GM19035 (cell line): ENCODE measurements around the gene CADPS2.

Source experiments
- ATAC-seq: cut with Tn5 transposase; IDR thresholded peaks from one replicate; pipeline ENCODE4 v1.9.1; 2021; ENCODE audit not compliant: unreplicated experiment

The CADPS2 gene

DNA sequence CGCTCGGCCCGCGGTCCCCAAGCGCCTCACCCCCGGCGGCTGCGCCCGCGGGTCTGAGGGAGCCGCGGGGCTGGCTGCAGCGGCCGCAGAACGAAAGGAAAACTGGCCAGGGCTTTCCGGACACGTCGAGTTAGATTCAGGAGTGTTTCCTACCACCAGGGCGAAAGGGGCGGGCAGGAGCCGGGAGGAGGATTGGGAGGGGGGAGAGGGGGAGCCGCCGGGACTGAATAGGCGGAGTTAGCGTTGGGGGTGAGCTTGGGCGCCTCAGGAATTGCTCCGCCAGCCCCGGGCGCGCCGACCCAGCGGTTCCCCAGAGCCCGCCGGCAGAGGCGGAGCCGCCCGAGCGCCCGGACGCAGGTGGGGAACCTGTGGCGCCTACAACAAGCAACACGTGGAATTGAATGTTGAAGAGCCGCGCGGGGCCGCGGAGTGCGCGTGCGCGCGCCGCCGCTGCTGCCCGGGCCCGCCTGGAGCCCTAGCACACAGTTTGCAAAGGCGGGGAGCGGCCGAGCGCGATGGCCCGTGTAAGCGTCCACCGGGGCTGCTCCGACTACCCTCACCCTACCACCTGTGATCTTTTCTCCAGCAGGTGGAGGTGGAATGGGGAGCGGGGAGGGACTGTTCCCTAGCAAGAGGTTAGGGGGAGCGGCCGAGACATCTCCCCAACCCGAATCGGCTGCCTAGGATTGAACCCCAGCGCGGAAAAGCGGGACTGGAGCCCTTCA is at the start of gene CADPS2:
Gene CADPS2 (minus strand): TSS at position 104 of the 725 bp plus-strand sequence. CDS start 123 bp downstream, outside the sequence.
- ATAC-seq, result peak; percentile 74

DNA sequence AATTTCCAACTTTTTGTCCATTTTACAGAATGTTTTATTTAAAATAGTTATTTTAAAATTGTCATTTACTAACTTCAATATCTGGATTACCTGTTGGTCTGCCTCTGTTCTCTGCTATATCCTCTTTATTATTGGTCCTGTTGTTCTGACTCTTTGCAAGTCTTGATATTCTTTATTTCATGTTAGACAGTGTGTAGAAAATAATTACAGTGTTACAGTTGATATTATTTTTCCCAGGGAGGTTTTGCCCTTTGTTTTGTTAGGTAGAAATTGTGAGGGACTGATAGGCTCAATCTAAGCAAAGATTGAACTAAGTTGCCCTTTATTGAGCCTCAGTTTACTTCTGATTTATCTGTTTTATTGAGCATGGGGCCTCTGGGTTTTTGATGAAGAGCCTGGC is 49.4 kb upstream of the CADPS2 start:
- ATAC-seq, result no peak

DNA sequence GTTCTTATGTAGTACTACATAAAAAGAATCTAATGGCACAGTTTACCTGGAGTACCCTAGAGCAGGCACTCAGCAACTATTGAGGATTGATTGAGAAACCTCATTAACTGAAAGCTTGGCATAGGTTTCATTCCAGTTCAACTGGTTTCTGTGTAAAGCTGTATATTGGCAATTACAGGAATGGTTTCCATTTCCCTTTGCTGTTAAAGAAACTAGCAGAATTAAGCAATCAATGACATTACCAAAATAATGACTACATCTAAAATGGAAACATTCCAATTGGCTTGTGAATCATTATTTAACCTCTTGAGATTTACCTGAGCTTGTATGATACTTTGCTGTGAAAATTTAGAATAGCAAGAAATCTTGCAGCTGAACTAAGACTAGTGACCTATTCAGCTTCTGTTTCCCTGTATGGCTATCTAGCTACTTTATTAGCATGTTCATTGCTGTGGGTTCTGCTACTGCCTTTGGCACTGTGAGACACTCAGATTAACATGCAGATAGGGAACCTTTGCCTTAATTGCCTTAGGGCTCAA is 33.5 kb upstream of the CADPS2 start:
- ATAC-seq, result no peak

DNA sequence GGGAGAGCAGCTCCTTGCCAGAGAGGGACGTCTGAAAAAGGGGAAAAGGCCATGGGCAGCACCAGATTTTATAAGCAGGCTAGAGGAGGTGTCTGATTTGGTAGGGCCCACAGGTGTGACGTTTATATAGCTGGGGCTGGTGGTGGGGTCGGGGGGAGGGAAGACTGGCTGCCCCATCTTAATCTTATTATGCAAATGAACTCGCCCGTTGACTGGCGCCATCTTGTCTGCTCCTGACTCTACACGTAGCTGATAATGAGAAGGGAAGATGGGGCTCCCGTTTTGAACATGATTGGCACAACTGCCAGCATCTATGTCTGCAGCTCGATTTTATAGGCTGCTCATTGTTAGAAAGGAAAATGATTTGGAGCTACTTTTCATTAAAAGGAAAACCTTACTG is 28.6 kb upstream of the CADPS2 start:
- no peak for ATAC-seq

DNA sequence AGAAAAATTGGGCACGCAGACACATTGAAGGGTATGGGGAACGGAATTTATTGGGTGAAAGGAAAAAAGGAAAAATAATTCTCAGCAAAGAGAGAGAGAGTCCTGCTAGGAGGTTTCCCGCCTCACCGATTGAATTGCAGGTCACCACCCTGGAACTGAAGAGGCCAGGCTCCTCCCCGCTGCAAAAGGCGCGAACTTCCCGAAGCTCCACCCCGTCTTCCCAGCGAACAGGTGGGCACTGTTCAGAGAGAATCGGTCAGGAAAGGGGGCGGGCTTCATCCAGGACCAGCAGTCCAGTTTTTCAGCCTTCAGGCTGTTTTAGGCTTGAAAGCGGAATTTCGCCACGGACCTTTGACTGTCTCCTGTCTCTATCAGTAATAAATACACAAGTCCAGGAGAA is 27.3 kb upstream of the CADPS2 start:
- ATAC-seq, result no peak

DNA sequence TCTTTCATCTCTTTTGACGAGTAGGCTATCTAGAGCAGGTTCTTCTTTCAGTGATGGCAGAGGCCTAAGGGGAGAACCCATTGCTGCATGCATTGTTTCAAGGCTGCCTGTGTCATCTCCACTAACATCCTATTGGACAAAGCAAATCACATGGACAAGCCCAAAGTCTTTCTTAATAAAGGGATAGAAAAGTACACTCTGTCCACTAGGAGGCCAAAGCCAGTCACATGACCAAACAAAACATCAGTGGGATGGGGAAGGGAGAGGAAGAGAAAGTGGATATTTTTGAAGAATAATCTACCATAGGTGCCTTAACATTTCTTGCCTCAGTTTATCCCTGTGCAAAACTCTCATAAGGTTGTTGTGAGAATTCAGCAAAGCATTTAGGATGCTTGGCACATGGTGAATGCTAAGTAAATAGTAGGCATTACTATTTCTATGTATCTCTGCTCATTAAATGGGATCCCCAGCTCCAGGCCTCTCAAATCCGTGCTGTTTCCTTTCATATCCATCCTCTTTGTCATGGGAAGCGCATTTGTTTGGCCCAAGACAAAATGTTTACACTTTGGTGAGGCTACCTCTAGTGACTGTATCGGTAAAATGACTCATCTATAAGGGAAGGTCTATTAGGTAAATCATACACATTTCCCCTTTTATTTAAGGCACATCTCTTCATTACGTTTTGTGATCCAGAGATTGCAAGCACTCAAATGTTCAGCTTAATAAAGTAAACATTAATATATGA is 16.7 kb upstream of the CADPS2 start:
- ATAC-seq, result no peak

DNA sequence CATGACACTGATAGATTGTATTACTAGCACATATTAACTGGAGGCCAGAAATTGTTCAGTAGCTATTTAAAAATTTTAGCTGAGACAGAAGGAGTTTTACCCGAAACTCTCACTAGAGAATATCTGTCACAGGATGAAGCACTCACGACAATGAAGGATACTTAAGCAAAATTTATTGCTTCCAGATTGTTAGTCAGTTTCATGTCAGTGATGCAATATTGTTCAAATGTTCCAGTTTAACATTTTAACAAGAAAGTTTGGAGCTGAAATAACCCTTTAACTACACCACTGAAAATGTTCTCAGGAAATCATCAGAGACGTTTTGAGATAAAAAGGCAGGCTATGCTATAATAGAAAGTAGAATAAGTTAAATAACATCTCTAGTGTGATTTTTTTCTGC is 15.0 kb upstream of the CADPS2 start:
- ATAC-seq, result no peak

DNA sequence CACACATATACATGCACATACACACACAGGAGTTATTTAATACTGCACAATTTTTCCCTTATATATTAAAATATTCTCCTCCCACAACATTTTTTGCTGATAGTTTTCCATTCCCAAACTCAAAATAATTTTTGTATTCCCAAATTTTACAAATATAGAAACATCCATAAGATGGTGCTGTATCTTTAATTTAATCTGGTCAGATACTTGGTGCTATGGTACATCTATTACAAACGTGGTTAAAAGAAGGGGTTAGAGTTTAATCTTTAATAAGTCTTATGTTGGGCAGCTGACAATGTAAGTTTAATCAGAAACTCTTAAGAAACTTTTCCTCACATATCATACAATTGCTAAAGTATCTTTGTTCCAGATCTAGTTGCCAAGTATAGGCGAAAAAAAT is 10.2 kb upstream of the CADPS2 start:
- no peak for ATAC-seq

DNA sequence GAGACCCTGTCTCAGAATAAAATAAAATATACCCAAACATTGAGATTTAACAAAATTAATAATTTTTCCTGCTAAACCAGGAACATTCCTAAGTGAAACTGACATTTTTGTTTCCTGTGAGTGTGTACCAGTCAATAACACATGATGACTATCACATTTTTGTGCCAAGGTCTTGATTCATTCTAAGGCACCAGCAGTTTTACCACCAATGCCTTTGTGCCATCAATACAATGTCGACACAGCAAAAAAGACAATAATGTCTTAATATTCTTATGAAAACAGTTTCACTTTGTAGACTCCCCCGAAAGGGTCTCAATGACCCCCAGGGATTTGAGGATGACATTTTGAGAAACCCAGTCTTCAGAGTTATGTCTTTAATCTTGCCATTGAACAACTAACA is 7.2 kb upstream of the CADPS2 start:
- no peak for ATAC-seq

DNA sequence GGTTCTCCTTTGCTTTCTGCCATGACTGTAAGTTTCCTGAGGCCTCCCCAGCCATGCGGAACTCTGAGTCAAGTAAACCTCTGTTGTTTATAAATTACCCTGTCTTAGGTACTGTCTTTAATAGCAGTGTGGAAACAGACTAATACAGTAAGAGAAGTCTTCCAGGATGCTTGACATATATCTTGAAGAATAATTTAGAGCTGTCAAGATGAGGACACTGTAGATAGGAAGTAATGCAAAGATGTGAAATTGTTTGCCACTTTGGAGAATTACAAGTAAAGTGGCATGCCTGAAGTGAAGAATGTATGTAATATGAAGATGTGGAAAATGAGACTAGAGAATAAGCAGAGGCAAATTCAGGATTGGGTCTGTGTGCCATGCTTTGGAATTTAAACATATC is 2.9 kb upstream of the CADPS2 start:
- no peak for ATAC-seq

DNA sequence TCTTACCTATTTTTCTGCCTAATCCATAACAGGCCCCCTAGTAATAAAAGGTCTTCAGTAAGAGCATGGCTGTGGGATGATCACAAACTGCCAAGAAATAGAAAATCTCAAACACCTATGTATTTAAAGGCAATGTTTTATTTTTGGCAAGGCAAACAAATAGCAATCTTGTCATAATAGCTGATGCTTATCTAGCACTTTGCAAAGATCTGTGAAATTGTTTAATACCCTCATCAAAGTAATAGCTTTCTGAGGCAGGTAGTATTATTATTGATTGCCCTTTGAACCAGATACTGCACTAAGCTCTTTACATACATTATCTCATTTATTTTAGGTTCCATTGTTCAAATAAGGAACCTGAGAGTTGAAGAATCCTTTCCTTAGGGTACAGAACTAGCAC is 1.6 kb upstream of the CADPS2 start:
- no peak for ATAC-seq

DNA sequence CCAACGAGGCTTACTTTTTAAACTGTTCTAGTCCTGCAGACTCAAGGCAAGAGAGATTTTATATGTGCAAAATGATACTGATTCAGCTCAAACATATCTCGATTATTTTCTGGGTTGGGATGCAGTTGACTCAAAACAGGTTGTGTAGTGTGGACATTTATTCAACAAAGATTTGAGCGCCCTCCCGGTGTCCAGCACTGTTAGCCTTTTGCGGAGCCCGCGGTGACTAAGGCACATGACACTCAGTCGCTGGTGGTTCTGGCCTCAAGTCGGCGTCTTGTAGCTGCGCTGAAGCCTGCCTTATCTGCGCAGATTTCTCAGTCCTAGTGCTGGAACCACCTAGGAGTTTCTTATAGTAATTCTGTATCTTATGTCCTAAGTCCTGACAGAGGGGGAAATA is 938 bp upstream of the CADPS2 start:
- ATAC-seq, result peak; percentile 33

DNA sequence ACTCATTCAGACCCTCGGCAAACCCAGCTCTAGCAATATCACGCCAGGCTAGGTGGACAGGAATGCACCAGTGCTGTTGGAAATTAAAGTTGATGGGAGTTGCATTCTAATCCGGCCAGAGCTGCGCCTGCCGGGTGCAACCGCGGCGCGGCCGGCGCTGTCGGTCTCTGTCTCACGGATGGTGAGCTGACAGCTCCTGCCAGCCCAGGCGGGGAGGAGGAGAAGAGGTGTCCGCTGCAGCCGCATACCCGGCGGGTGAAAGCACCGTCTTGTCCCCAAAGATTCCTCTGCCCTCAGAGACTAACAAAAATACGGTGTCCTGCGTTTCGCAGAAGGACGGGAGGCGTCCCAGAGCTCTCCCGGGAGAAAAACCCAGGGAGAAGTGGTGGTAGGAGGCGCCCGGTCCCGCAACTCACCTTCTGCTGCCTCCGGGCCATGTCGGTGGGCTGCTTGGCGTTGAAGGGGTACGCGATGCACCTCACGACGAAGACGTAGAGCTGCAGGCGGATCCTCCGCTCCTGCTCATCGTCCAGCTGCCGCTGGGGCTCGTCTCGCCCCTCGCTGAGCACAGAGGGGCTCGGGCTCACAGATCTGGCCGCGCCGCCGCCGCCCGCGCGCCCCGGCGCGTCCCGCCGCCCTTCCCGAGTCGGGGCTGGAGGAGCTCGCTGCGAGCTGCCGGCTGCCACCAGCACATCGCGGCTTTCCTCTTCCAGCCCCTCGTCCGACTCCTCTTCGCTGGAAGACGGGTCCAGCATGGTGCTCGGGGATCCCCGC is 490 bp downstream of the CADPS2 start:
- ATAC-seq, result peak; percentile 43

DNA sequence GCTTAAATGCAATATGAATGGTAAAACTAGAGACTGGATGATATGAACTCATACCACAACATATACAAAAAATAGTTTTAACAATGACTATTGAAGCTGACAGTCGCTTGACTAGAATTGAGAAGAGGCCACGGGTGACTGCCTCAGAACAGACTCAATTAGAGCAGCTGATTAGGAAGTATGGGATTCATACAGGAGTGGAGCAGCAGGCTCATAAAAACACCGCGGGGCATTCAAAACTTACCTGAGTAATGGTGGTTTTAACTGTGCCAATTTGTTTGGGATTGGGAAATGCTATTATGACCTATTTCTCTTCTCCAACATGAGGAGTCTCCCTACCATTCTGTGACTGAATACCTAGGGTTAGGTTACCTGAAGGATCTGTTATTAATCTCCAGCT is 2.1 kb downstream of the CADPS2 start:
- ATAC-seq, result no peak

DNA sequence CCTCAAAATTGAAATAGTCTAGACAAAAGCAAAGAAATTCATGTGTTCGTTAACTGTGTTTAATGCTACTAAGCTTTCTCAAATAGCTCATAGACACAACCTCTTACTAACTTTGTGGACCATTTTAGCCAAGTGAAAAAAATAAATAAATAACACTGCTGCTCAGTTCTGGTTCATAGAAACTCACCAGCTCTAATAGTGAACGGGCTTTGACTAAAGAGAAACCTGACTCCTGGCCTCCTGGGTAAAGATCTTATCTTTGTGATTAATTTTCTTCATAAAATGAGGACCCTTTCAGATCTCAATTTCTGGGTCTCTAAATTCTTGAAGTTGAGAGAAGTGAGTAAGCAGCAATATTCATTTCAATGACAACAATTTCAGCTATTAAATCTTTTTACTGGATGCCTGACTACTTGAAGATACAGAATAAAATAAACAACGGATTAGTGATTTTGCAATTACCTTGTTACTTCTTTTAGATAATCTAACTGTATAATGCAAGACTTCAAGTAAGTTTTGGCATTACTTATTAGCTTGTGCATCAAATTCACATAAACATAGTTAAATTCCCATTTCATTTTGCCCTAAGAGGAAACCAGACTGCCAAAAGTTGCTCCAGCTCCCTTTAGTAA is 3.1 kb downstream of the CADPS2 start:
- no peak for ATAC-seq

DNA sequence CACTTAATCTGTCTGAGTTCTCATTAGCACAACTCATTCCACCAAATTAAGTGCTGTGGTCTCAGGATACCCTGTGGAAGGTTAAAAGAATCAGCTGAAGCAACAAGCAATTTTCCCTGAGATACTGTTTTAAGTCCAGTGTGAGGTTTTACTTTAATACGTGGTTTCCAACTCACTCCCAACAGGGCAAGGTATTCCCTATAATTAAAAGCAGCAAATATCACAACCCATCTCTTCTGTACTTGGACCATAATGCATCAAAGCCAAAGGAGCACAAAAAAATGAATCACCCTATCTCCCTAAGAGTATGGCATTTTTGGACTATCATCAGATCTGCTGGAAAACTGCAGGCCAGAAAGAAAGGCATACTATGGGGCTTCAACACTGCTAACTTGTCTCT is 4.9 kb downstream of the CADPS2 start:
- ATAC-seq, result no peak

DNA sequence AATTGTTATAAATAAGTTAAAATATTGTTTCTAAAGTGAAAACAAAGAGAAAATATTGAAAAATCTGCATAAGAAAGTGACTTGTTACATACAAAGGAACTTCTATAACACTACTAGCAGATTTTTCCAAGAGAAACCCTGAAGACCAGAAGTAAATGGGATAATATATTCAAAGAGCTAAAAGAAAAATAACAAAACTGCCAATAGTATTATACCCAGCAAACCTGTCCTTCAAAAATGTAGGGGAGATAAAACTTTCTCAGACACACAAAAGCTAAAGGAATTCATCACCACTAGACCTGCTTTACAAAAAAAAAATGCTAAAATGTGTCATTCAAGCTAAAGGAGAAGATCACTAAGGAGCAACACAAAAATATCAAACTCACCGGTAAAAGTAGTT is 17.0 kb downstream of the CADPS2 start:
- ATAC-seq, result no peak

DNA sequence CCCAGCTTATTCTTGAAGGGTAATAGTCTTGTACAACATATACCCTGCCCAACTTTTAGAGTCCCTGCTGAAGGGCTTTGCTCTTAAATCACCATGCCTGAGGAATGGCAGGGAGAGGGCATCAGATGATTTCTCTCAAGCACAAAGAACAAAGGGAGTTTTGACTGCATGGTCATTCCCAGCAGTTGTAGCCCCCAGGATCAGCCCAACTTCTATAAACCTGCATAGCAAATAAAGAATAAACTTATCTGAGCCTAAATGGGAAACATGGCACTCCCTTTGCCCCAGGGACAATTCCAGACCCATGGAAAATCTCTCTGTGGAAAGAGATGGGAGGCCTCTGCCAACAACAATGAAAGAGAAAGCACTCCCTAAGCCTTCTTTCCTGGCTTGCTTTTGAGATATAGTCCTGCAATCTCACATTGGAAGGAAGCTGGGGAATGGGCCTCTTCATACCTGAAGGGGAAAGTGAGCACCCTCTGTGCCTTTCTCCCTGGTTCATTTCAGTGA is 18.7 kb downstream of the CADPS2 start:
- no peak for ATAC-seq

DNA sequence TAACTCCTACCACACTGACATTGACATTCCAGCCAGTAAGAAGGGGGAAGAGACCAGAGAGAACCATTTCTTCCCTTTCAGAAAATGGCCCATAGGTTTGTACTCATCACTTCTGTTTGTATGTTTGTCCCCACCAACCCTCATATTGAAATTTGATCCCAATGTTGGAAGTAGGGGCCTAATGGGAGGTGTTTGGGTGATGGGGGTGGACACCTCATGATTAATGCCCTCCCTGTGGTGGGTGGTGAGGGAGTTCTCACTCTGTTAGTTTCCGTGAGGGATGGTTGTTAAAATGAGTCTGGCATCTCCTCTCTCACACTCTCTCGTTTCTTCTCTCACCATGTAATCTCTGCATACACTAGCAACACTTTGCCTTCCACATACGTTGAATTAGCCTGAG is 21.4 kb downstream of the CADPS2 start:
- ATAC-seq, result no peak

DNA sequence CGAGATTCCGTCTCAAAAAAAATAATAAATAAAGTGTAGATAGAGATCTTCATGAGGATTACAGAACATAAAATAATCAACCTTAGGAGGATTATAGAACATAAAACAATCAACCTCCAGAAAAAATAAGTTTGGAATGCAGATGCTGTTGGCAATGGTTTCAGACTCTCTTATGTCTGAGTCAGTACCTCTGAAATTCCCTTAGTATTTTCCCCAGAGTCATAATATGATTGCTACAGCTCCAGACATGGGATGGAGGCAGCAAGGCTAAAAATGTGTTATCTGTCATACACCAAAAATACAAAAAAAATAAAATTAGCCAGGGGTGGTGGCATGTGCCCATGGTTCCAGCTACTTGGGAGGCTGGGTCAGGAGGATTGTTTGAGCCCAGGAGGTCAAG is 22.2 kb downstream of the CADPS2 start:
- ATAC-seq, result no peak

DNA sequence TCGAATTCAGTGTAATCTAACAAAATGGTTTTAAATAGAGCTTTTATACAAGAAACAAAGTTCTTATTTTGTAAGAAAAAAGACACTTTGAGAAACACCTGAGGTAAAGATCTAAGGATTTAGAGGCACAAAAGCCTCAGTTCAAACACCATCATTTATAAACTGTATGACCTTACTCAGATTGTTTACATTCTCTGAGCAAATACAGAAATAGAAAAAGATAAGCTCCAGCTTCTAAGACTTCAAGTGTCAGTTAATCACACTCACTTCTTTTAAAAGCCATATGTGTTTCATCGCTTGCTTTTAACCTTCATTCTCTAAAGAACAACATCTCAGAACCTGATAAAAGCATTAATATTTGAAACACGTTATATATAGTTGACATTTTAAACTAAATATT is 27.9 kb downstream of the CADPS2 start:
- no peak for ATAC-seq
